Measurements from ENCODE around the gene SMARCC1.
"Not testable (repeated sequence)": the region's sequence is repeated elsewhere in the genome, so short reads cannot be mapped to it uniquely, and the experiment has no call there.

The SMARCC1 gene

DNA sequence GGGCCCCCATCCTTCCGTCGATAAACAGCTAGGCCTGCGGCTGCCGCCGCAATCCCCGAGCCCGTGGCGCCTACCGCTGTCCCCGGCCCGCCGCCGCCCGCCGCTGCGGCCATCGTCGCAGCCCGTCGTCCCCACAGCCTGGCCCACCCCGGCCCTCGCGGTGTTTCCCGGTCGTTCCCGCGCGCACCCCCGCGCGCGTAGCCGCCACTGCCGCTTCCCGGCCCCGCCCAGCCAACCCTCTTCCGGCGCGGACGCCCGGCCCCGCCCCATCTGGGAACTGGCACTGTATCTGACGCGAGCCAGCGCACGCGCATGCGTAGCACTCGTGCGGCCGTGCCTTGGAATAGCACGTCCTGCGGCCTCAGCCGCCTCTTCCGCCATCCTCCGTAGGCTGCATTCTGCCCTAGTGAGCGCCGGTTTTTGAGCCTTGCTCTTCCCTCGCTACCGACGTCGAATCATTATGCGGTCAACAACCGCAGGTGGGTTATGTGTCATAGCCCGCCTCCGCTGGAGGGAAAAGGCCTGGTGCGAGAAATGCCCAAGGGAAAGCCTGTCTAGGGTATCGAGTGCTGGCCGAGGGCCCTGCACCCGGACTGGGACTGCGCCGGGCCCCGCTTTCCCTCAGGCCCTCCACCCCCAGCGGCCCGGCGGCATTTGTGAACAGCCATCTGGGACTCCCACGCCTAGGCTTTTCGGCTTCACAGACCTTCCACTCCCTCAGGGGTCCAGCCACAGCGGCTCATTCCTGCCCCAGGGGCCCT is at the start of gene SMARCC1:
Gene SMARCC1, minus strand, starts transcription at position 209 of the 761 bp plus-strand sequence. Its CDS starts 96 bp downstream, at position 113.
- peak; percentile 92 for FAIRE-seq
- DNase-seq (ENCODE audit: insufficient read length, low spot score) = peak; percentile 97

GRCh38 chr3:47829482-47829881 is 47.8 kb upstream of the SMARCC1 start:
- not testable (repeated sequence) for FAIRE-seq; DNase-seq (ENCODE audit: insufficient read length, low spot score)

DNA sequence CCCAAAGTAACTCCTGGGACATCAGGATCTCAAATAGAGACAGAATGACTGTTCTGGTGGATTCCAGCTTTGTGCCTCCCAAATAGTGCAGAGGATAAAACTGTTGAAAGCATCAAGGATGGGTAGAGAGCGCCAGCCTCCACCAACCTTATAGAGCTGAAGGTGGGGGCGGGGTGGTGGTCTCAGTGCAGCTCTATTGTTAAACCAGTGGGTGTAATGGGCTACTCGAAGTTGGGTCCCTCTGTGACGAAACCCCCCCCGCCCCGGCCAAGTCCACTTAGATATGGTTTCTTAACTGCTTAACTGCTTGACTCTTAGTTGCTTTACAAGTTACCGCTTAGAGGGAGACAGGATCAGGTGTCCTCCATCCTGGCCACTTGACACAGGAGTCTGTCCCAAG is 43.9 kb upstream of the SMARCC1 start:
- FAIRE-seq = no peak
- no peak for DNase-seq (ENCODE audit: insufficient read length, low spot score)

GRCh38 chr3:47824541-47825473 is 43.1 kb upstream of the SMARCC1 start:
- FAIRE-seq = peak; percentile 80
- DNase-seq (ENCODE audit: insufficient read length, low spot score) = peak; percentile 92

GRCh38 chr3:47817609-47818008 is 35.9 kb upstream of the SMARCC1 start:
- no peak for FAIRE-seq

GRCh38 chr3:47813551-47814177 is 32.0 kb upstream of the SMARCC1 start:
- FAIRE-seq (no peak), DNase-seq (ENCODE audit: insufficient read length, low spot score) (no peak)

More at GRCh38 chr3:47817609-47818008, 35.9 kb upstream of the SMARCC1 start:
- no peak for DNase-seq (ENCODE audit: insufficient read length, low spot score)

- no peak for FAIRE-seq
These were observed 22.9 kb upstream of the SMARCC1 start for GRCh38 chr3:47804577-47804976.

GRCh38 chr3:47803480-47804025 is 21.9 kb upstream of the SMARCC1 start:
- DNase-seq (ENCODE audit: insufficient read length, low spot score) (no peak), FAIRE-seq (no peak)

More at GRCh38 chr3:47804577-47804976, 22.9 kb upstream of the SMARCC1 start:
- no peak for DNase-seq (ENCODE audit: insufficient read length, low spot score)

DNA sequence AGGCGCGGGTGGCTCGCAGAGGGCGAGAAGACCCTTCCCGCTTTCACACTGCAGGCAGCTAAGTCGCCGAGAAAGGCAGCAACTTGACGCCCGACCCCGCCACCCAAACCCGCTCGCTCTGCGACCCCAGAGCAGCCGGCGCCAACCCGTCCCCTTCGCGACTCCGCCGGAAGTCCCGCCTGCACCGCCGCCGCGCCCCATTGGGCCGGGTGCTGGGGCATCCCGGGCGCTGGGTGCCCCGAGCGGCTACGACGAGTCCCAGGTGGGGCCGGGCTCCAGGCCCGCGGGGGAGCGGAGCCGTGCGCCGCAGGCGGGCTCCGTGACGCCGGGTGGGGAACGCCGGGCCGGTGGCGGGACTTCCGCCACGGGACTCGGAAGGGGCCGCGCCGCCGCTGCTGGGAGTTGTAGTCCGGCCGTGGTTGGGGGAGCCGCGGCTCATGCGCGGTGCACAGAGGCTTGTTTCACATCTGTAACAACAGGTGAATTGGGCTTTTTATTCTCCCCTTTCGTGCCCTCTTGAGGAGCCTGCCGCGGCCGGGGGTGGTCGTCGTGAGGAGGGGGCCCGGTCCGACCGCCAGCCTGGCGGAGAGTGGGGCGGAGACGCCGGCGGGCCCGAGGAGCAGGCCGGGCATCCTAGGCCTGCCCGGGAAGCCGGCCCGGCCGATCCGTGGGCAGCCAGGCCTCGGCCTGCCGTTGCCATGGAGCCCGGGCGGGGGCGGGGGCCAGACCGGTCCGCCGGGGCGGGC is 21.2 kb upstream of the SMARCC1 start, which contains the start of gene DHX30:
Gene DHX30, plus strand, starts transcription at position 405 of the 746 bp plus-strand sequence. CDS start 7,546 bp downstream, outside the sequence.
- peak; percentile 74 for DNase-seq (ENCODE audit: insufficient read length, low spot score)
- peak; percentile 23 for FAIRE-seq

- no peak for FAIRE-seq
- no peak for DNase-seq (ENCODE audit: insufficient read length, low spot score)
These were observed 18.0 kb upstream of the SMARCC1 start for GRCh38 chr3:47799733-47800132.

GRCh38 chr3:47794544-47794943 is 12.9 kb upstream of the SMARCC1 start:
- DNase-seq (ENCODE audit: insufficient read length, low spot score) (no peak), FAIRE-seq (no peak)

GRCh38 chr3:47792699-47793098 is 11.0 kb upstream of the SMARCC1 start:
- FAIRE-seq = no peak

DNA sequence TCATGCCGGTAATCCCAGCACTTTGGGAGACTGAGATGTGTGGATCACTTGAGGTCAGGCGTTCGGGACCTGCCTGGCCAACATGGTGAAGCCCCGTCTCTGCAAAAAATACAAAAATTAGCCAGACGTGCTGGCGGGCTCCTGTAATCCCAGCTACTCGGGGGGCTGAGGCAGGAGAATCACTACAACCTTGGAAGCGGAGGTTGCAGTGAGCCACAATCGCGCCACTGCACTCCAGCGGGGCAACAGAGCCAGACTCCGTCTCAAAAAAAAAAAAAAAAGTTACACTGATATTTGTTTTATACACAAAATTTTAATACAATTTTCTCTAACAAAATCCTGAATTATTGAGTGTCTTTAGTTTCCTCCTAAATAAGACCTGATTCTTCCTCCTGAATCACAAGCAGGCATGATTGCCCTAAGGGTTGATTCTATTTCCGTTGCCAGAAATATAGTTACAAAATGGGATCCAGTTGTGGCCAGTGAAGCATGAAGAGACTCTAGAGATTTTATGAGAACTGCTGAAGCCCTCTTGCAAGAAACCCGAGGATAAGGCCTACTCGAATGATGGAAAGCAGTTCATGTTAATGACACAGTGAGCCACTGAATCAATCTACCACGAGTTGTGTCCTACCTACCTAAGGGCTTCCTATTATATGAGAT is 9.6 kb upstream of the SMARCC1 start:
- DNase-seq (ENCODE audit: insufficient read length, low spot score) = no peak
- no peak for FAIRE-seq

More at GRCh38 chr3:47792699-47793098, 11.0 kb upstream of the SMARCC1 start:
- DNase-seq (ENCODE audit: insufficient read length, low spot score) = no peak

DNA sequence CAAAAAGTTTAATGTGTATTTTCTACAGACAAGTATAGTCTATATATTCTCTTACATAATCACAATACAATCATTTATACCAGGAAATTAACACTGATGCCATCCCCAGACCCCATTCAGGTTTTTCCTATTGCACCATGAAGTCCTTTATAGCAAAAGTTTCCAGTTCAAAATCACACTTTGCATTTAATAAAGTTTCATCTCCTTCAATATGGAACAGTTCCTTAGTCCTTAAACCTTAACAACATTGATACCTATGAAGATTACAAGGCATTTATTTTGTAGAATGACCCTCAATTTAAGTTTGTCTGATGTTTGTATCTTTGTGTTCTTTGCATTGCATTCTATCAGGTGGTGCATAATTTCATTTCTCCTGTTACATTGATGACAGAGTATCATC is 2.0 kb upstream of the SMARCC1 start:
- no peak for DNase-seq (ENCODE audit: insufficient read length, low spot score)

GRCh38 chr3:47782446-47783308 is 984 bp upstream of the SMARCC1 start:
- DNase-seq (ENCODE audit: insufficient read length, low spot score) (no peak), FAIRE-seq (no peak)

More for the DNA sequence above, 2.0 kb upstream of the SMARCC1 start:
- no peak for FAIRE-seq

GRCh38 chr3:47780741-47781684 is 680 bp downstream of the SMARCC1 start:
- DNase-seq (ENCODE audit: insufficient read length, low spot score) (peak; percentile 36), FAIRE-seq (no peak)

GRCh38 chr3:47778746-47779145 is 2.9 kb downstream of the SMARCC1 start:
- DNase-seq (ENCODE audit: insufficient read length, low spot score) (no peak), FAIRE-seq (no peak)
